Measurements from ENCODE around the gene SMIM41.

GRCh38 chr12:52097045-52097666 lies 17.7 kb downstream of the SMIM41 start:
- TF ChIP-seq POLR2A (IDR thresholded peaks at IDR 0.05) (no peak), CTCF (IDR thresholded peaks at IDR 0.05 in 4 of 5, conservative IDR thresholded peaks at IDR 0.05 in 1 of 5) (no peak)
